K562 (cell line): ENCODE measurements around the gene PTPN12. TPM values are rescaled to one million over a fixed set of nuclear protein-coding genes. Genes with fewer than 3 reads are reported as not detected.

Source experiments
- BCOR ChIP-seq: fragments of 450-650 bp; IDR thresholded peaks from 2 replicates; pipeline ENCODE4 v1.6.1; 2016
- CEBPG ChIP-seq, 3 experiments: fragments of 200-800 bp in 1 of 3; sonication (Bioruptor generic) in 1 of 3; sonication (generic) in 1 of 3; formaldehyde crosslinking in 1 of 3; IDR thresholded peaks in 2 of 3; conservative IDR thresholded peaks in 1 of 3; 2 replicates each; pipeline versions ENCODE4 v1.6.1 to v1.8.0; 2016 to 2022; ENCODE audit warnings: missing compliant biosample characterization in 2 of 3, missing genetic modification characterization in 2 of 3, mild to moderate bottlenecking in 1 of 3, missing genetic modification reagents in 1 of 3
- HEY1 ChIP-seq: fragments of 250-450 bp; sonication (Bioruptor Pico); IDR thresholded peaks from 2 replicates; pipeline ENCODE4 v1.5.0; 2020; ENCODE audit warnings: mild to moderate bottlenecking, moderate library complexity, borderline replicate concordance
- MTA1 ChIP-seq: fragments of 450-650 bp; IDR thresholded peaks from 2 replicates; pipeline ENCODE4 v1.6.1; 2017; ENCODE audit warnings: borderline replicate concordance
- MTA2 ChIP-seq: fragments of 450-650 bp; IDR thresholded peaks from 2 replicates; pipeline ENCODE4 v1.6.1; 2016; ENCODE audit warnings: low read depth
- NFATC3 ChIP-seq: fragments of 450-650 bp; IDR thresholded peaks from 2 replicates; pipeline ENCODE4 v1.6.1; 2017; ENCODE audit warnings: mild to moderate bottlenecking
- PHF20 ChIP-seq: fragments of 450-650 bp; IDR thresholded peaks from 2 replicates; pipeline ENCODE4 v1.6.1; 2018; ENCODE audit not compliant: partially characterized antibody
- SMAD3 ChIP-seq: fragments of 450-650 bp; formaldehyde crosslinking; conservative IDR thresholded peaks from 2 replicates; pipeline ENCODE4 v1.4.0; 2020; ENCODE audit warnings: mild to moderate bottlenecking
- SP2 ChIP-seq: IDR thresholded peaks from 2 replicates; pipeline ENCODE4 v1.6.1; 2011; ENCODE audit warnings: mild to moderate bottlenecking, low read depth, low read length, moderate library complexity; ENCODE audit not compliant: poor library complexity, severe bottlenecking; ENCODE audit errors: extremely low read depth
- STAT5A ChIP-seq: IDR thresholded peaks from 2 replicates; pipeline ENCODE4 v1.6.1; 2012; ENCODE audit warnings: low read length, inconsistent platforms, borderline replicate concordance
- TRIM28 ChIP-seq: fragments of 450-650 bp; IDR thresholded peaks from 2 replicates; pipeline ENCODE4 v1.6.1; 2017
- ZC3H11A ChIP-seq: IDR thresholded peaks from 2 replicates; pipeline ENCODE4 v1.6.1; 2012; ENCODE audit warnings: low read depth, low read length, improper control_type of control experiment
- polyA plus RNA-seq, 8 experiments: library from polyadenylated mRNA; depleted of rRNA in 4 of 8; stranded (reverse) in 5 of 8; unstranded in 3 of 8; fragments of >200 nt; fragmentation: Nextera tagmentation in 2 of 8; fragmentation: Illumina TruSeq in 1 of 8; extraction: Ambion mirVana in 2 of 8; extraction: Trizol in 1 of 8; gene quantifications; 2 replicates each; pipeline versions ENCODE4 v1.2.1 to v1.2.3, GENCODE V29; 2011 to 2014; ENCODE audit warnings: inconsistent platforms in 1 of 8, missing spikeins in 1 of 8
- total RNA-seq, 7 experiments: library from RNA; depleted of rRNA in 6 of 7; stranded (reverse); fragments of >200 nt in 6 of 7; fragmentation: Illumina TruSeq in 2 of 7; extraction: Trizol in 2 of 7; gene quantifications; 2 replicates each; pipeline versions ENCODE4 v1.2.1 to v1.2.3, GENCODE V29; 2011 to 2021; ENCODE audit warnings: low replicate concordance in 1 of 7
- TF ChIP-seq, protein P1 (sequence below): sonication (generic); IDR thresholded peaks from 2 replicates; pipeline ENCODE4 v1.6.1; 2016
- TF ChIP-seq, protein P2 (sequence below): fragments of 450-650 bp; formaldehyde crosslinking; IDR thresholded peaks from 2 replicates; pipeline ENCODE4 v1.4.0; 2022; ENCODE audit warnings: missing genetic modification characterization

Gene PTPN12
- total and polyA plus RNA-seq, 9 of the 15 experiments (the other 6 are each of a cell fraction or from before 2014, with no cell fraction given): 15.3 to 79.8 (median 26.6) TPM

DNA sequence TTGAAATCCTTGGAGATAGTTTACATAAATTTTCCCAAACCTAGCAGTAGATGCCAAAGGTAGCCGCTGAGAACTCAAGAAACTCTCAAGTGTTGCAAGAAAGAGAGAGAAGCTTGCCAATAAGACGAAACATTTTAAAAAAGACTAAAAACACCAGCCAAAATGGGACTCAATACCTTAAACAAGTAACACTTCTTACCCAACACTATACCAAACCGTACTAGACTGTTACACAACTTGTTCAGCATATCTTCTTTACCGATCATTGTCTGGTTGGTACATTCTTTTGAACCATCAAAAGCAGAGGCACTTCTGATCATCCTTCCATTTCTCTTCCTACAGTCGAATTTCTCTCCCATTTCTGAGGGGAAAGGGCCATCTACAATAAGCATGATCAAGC, 4.8 kb upstream of the PTPN12 start (continued):
- no peak for TF ChIP-seq ZC3H11A
- no peak for TF ChIP-seq STAT5A
- TF ChIP-seq, protein P1, sequence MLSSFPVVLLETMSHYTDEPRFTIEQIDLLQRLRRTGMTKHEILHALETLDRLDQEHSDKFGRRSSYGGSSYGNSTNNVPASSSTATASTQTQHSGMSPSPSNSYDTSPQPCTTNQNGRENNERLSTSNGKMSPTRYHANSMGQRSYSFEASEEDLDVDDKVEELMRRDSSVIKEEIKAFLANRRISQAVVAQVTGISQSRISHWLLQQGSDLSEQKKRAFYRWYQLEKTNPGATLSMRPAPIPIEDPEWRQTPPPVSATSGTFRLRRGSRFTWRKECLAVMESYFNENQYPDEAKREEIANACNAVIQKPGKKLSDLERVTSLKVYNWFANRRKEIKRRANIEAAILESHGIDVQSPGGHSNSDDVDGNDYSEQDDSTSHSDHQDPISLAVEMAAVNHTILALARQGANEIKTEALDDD: 0 out of 2 replicates have a peak, but pooled peaks have one; percentile 11
- TF ChIP-seq, protein P2, sequence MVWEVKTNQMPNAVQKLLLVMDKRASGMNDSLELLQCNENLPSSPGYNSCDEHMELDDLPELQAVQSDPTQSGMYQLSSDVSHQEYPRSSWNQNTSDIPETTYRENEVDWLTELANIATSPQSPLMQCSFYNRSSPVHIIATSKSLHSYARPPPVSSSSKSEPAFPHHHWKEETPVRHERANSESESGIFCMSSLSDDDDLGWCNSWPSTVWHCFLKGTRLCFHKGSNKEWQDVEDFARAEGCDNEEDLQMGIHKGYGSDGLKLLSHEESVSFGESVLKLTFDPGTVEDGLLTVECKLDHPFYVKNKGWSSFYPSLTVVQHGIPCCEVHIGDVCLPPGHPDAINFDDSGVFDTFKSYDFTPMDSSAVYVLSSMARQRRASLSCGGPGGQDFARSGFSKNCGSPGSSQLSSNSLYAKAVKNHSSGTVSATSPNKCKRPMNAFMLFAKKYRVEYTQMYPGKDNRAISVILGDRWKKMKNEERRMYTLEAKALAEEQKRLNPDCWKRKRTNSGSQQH (CRISPR knock-in tag): no peak
- no peak for TF ChIP-seq CEBPG (CRISPR knock-in tag; IDR thresholded peaks at IDR 0.05)
- peak in 1 of 2 experiments; percentile 40; a peak in 1 of 4 replicates for TF ChIP-seq CEBPG (tag; conservative IDR thresholded peaks at IDR 0.05 in 1 of 2, IDR thresholded peaks at IDR 0.05 in 1 of 2)
- no peak for TF ChIP-seq PHF20
- no peak for TF ChIP-seq BCOR
- no peak for TF ChIP-seq SP2
- TF ChIP-seq NFATC3: no peak
- TF ChIP-seq HEY1 (CRISPR knock-in tag): no peak
- no peak for TF ChIP-seq SMAD3
- TF ChIP-seq TRIM28: no peak
- no peak for TF ChIP-seq MTA2
- TF ChIP-seq MTA1: no peak
- TF ChIP-seq, all 486 proteins: peak for 4
